Measurements from ENCODE around the gene NSUN4.
"Not testable (repeated sequence)": the region's sequence is repeated elsewhere in the genome, so short reads cannot be mapped to it uniquely, and the experiment has no call there.

DNA sequence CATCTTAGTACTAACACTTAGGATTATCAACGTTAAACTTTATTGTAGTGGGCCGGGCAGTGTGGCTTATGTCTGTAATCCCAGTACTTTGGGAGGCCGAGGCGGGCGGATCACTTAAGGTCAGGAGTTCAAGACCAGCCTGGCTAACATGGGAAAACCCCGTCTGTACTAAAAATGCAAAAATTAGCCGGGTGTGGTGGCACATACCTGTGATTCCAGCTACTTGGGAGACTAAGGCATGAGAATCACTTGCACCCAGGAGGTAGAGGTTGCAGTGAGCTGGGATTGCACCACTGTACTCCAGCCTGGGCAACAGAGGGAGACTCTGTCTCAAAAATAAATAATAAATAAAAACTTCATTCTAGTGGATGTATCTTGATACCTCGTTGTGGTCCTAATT is 25.2 kb downstream of the NSUN4 start:
- not testable (repeated sequence) for TF ChIP-seq TAF1 (IDR thresholded peaks at IDR 0.05; ENCODE audit: borderline replicate concordance, low read depth, low read length); POLR2AphosphoS5 (IDR thresholded peaks at IDR 0.05; ENCODE audit: low read depth, low read length)
